HG03571 (cell line): ENCODE data around the gene C1orf21.

Source experiments
- ATAC-seq: cut with Tn5 transposase; IDR thresholded peaks from one replicate; pipeline ENCODE4 v1.9.1; 2021; ENCODE audit not compliant: unreplicated experiment

The C1orf21 gene

GRCh38 chr1:184443624-184444023 lies 56.8 kb downstream of the C1orf21 start:
- ATAC-seq = no peak

GRCh38 chr1:184445997-184446396 lies 59.2 kb downstream of the C1orf21 start:
- no peak for ATAC-seq

GRCh38 chr1:184447651-184448185 lies 60.9 kb downstream of the C1orf21 start:
- ATAC-seq = no peak

GRCh38 chr1:184449916-184450315 lies 63.1 kb downstream of the C1orf21 start:
- ATAC-seq = no peak

- ATAC-seq = no peak
These were observed 69.0 kb downstream of the C1orf21 start for GRCh38 chr1:184455786-184456185.

GRCh38 chr1:184456189-184456588 lies 69.4 kb downstream of the C1orf21 start:
- no peak for ATAC-seq

GRCh38 chr1:184457500-184457899 lies 70.7 kb downstream of the C1orf21 start:
- no peak for ATAC-seq

GRCh38 chr1:184461321-184461720 lies 74.5 kb downstream of the C1orf21 start:
- no peak for ATAC-seq

GRCh38 chr1:184462155-184462554 lies 75.3 kb downstream of the C1orf21 start:
- ATAC-seq = no peak

- no peak for ATAC-seq
These were observed 76.2 kb downstream of the C1orf21 start for GRCh38 chr1:184462990-184463389.

- no peak for ATAC-seq
These were observed 76.9 kb downstream of the C1orf21 start for GRCh38 chr1:184463680-184464079.

- ATAC-seq = no peak
These were observed 77.9 kb downstream of the C1orf21 start for GRCh38 chr1:184464757-184465156.

- ATAC-seq = no peak
These were observed 78.8 kb downstream of the C1orf21 start for GRCh38 chr1:184465489-184466146.

- ATAC-seq = no peak
These were observed 80.5 kb downstream of the C1orf21 start for GRCh38 chr1:184467295-184467694.

- ATAC-seq = no peak
These were observed 82.6 kb downstream of the C1orf21 start for GRCh38 chr1:184469396-184469795.

- no peak for ATAC-seq
These were observed 84.9 kb downstream of the C1orf21 start for GRCh38 chr1:184471686-184472085.

GRCh38 chr1:184472136-184472535 lies 85.3 kb downstream of the C1orf21 start:
- no peak for ATAC-seq

GRCh38 chr1:184473176-184473966 lies 86.5 kb downstream of the C1orf21 start:
- no peak for ATAC-seq

GRCh38 chr1:184476187-184476586 lies 89.4 kb downstream of the C1orf21 start:
- no peak for ATAC-seq

GRCh38 chr1:184479435-184480167 lies 92.8 kb downstream of the C1orf21 start:
- ATAC-seq = no peak

GRCh38 chr1:184480736-184481135 lies 93.9 kb downstream of the C1orf21 start:
- no peak for ATAC-seq

- ATAC-seq = no peak
These were observed 95.3 kb downstream of the C1orf21 start for GRCh38 chr1:184482136-184482535.
